ENCODE results near the gene BIRC6. TPM values are rescaled to one million over a fixed set of nuclear protein-coding genes. Genes with fewer than 3 reads are reported as not detected.

Gene BIRC6
- polyA plus RNA-seq, 1 donor (not counting 4 experiments of a cell fraction or from before 2014, with no cell fraction given), result 57.0 TPM

- Histone ChIP-seq H3K36me3 (ENCODE audit: control insufficient read depth in 2 of 2, extremely low read depth in 1 of 2, insufficient read depth in 2 of 2, low read length in 2 of 2) (peaks cover 10 to 16% of the 10 kb centered on the region in 2 experiments), H3K9ac (ENCODE audit: control insufficient read depth, extremely low read depth, insufficient read depth, low read length) (no peak overlapping the region), H3K4me3 (ENCODE audit: control insufficient read depth in 2 of 3, extremely low read depth in 1 of 3, insufficient read depth in 2 of 3, low read depth in 1 of 3, low read length in 3 of 3) (no peak overlapping the region), H3K27ac (ENCODE audit: control insufficient read depth, insufficient read depth, low read length) (no peak overlapping the region), H3K9me1 (ENCODE audit: control insufficient read depth, extremely low read depth, insufficient read depth, low read length) (no peaks in the 10 kb centered on the region), H3K79me2 (ENCODE audit: control insufficient read depth, insufficient read depth, low read length) (no peaks in the 10 kb centered on the region), H3K27me3 (ENCODE audit: control insufficient read depth, extremely low read depth, insufficient read depth, low read length) (no peaks in the 10 kb centered on the region), H4K20me1 (ENCODE audit: control insufficient read depth, extremely low read depth, insufficient read depth, low read length) (no peaks in the 10 kb centered on the region), H3K9me3 (ENCODE audit: control insufficient read depth, low read depth, low read length) (no peaks in the 10 kb centered on the region), H3K4me1 (ENCODE audit: control insufficient read depth, extremely low read depth, insufficient read depth, low read length) (no peaks in the 10 kb centered on the region), H3K4me2 (ENCODE audit: control insufficient read depth, extremely low read depth, insufficient read depth, low read depth, low read length) (no peak overlapping the region), H2AFZ (ENCODE audit: control insufficient read depth, low read length) (no peak overlapping the region)
- DNase-seq (ENCODE audit: low read depth, low spot score), result no peak
- no peak for FAIRE-seq
- dilution Hi-C loops (cut with MboI; ENCODE audit: extremely low pct_ligation_motif_present, low sequenced_read_pairs), result no loop called here
- TF ChIP-seq EZH2 (IDR thresholded peaks at IDR 0.05; ENCODE audit: low read length), result no peak
- TF ChIP-seq, protein P1, sequence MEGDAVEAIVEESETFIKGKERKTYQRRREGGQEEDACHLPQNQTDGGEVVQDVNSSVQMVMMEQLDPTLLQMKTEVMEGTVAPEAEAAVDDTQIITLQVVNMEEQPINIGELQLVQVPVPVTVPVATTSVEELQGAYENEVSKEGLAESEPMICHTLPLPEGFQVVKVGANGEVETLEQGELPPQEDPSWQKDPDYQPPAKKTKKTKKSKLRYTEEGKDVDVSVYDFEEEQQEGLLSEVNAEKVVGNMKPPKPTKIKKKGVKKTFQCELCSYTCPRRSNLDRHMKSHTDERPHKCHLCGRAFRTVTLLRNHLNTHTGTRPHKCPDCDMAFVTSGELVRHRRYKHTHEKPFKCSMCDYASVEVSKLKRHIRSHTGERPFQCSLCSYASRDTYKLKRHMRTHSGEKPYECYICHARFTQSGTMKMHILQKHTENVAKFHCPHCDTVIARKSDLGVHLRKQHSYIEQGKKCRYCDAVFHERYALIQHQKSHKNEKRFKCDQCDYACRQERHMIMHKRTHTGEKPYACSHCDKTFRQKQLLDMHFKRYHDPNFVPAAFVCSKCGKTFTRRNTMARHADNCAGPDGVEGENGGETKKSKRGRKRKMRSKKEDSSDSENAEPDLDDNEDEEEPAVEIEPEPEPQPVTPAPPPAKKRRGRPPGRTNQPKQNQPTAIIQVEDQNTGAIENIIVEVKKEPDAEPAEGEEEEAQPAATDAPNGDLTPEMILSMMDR (optimal IDR thresholded peaks at IDR 0.05 in 1 of 3, IDR thresholded peaks at IDR 0.05 in 1 of 3, conservative IDR thresholded peaks at IDR 0.05 in 1 of 3; ENCODE audit: extremely low read depth in 1 of 3, insufficient read depth in 2 of 3, low read length in 3 of 3), result no peak
Measured at GRCh38 chr2:32611771-32612170, 254.9 kb downstream of the BIRC6 start.

DNA sequence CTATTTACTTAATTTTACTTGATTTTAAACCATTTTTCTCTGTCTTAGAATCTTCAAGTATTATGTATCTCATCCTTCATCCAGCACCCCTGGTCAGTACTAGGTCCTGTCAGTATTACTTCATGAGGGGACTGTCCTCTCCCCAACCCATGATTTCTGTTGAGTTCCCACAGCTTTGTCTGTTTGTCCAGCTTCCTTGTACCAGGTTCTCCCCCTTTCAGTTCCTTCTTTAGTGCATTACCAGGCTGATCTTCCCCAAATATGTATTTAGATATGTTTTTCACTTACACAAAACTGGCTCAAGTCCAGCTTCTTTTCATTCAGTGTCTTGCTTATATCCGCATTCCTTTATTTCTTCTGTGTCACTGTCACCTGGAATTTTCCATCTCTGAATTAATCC is 257.3 kb downstream of the BIRC6 start:
- dilution Hi-C loops (cut with MboI; ENCODE audit: extremely low pct_ligation_motif_present, low sequenced_read_pairs), result no loop called here
- no peak for FAIRE-seq
- H3K4me1 ChIP-seq (ENCODE audit: control insufficient read depth, extremely low read depth, insufficient read depth, low read length), result no peaks in the 10 kb centered on the region
- no peaks in the 10 kb centered on the region for H3K27me3 ChIP-seq (ENCODE audit: control insufficient read depth, extremely low read depth, insufficient read depth, low read length)
- H4K20me1 ChIP-seq (ENCODE audit: control insufficient read depth, extremely low read depth, insufficient read depth, low read length), result no peaks in the 10 kb centered on the region
- DNase-seq (ENCODE audit: low read depth, low spot score), result no peak
- no peaks in the 10 kb centered on the region for H3K9me3 ChIP-seq (ENCODE audit: control insufficient read depth, low read depth, low read length)
- no peak overlapping the region for H3K4me2 ChIP-seq (ENCODE audit: control insufficient read depth, extremely low read depth, insufficient read depth, low read depth, low read length)
- H3K27ac ChIP-seq (ENCODE audit: control insufficient read depth, insufficient read depth, low read length), result no peak overlapping the region
- no peak overlapping the region for H3K4me3 ChIP-seq (ENCODE audit: control insufficient read depth in 2 of 3, extremely low read depth in 1 of 3, insufficient read depth in 2 of 3, low read depth in 1 of 3, low read length in 3 of 3)
- H3K79me2 ChIP-seq (ENCODE audit: control insufficient read depth, insufficient read depth, low read length), result no peaks in the 10 kb centered on the region
- TF ChIP-seq, protein P1 (optimal IDR thresholded peaks at IDR 0.05 in 1 of 3, IDR thresholded peaks at IDR 0.05 in 1 of 3, conservative IDR thresholded peaks at IDR 0.05 in 1 of 3; ENCODE audit: extremely low read depth in 1 of 3, insufficient read depth in 2 of 3, low read length in 3 of 3), result no peak
- TF ChIP-seq EZH2 (IDR thresholded peaks at IDR 0.05; ENCODE audit: low read length), result no peak
- H3K9me1 ChIP-seq (ENCODE audit: control insufficient read depth, extremely low read depth, insufficient read depth, low read length), result no peaks in the 10 kb centered on the region
- H3K36me3 ChIP-seq (ENCODE audit: control insufficient read depth in 2 of 2, extremely low read depth in 1 of 2, insufficient read depth in 2 of 2, low read length in 2 of 2), result peaks cover 8 to 19% of the 10 kb centered on the region in 2 experiments
- H2AFZ ChIP-seq (ENCODE audit: control insufficient read depth, low read length), result no peak overlapping the region
- H3K9ac ChIP-seq (ENCODE audit: control insufficient read depth, extremely low read depth, insufficient read depth, low read length), result no peak overlapping the region
